Measurements from ENCODE around the gene KCNK18.

Gene KCNK18

GRCh38 chr10:117246997-117247671 is 49.8 kb downstream of the KCNK18 start:
- H3K4me3 ChIP-seq (replicated peaks; ENCODE audit: low read depth, low read length), result no peak overlapping the region
- TF ChIP-seq, protein P1, sequence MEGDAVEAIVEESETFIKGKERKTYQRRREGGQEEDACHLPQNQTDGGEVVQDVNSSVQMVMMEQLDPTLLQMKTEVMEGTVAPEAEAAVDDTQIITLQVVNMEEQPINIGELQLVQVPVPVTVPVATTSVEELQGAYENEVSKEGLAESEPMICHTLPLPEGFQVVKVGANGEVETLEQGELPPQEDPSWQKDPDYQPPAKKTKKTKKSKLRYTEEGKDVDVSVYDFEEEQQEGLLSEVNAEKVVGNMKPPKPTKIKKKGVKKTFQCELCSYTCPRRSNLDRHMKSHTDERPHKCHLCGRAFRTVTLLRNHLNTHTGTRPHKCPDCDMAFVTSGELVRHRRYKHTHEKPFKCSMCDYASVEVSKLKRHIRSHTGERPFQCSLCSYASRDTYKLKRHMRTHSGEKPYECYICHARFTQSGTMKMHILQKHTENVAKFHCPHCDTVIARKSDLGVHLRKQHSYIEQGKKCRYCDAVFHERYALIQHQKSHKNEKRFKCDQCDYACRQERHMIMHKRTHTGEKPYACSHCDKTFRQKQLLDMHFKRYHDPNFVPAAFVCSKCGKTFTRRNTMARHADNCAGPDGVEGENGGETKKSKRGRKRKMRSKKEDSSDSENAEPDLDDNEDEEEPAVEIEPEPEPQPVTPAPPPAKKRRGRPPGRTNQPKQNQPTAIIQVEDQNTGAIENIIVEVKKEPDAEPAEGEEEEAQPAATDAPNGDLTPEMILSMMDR (IDR thresholded peaks at IDR 0.05; ENCODE audit: low read length, missing control alignments), result no peak
- DNase-seq (ENCODE audit: low read depth), result no peak

DNA sequence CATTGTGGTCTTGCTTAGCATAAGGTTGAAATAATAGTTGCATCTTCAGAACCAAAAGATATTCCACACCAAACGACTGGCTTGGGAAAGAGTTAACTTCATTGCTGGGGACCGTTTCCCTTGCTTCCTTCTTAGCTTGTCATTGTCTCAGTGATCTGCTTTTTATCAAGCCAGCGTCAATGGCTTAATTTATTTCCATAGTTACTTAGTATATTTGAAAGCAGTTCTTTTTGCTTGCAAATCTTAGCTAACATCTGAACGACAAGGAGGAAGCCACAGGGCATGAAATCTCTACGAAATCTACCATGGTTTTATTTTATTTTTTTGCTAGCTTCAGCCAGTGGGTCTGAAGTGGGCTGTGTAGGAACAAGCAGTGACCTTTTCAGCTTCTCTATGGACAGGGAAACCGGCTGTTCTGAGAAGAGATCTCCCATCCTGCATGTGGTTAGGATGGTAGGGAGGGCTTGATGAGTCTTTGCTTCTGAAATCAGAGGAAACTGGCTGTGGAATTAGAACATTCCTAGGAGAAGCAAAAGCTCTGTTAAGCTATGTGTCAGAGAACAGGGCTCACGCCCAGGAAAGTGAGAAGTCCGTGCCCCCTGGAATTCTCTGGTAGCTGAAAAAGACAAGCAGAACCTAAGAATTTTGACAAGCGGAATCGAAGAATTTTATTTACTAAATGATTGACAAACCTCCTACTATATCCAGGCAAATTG is 51.6 kb downstream of the KCNK18 start:
- H3K4me3 ChIP-seq (replicated peaks; ENCODE audit: low read depth, low read length), result no peak overlapping the region
- TF ChIP-seq, protein P1 (IDR thresholded peaks at IDR 0.05; ENCODE audit: low read length, missing control alignments), result no peak
- no peak for DNase-seq (ENCODE audit: low read depth)

DNA sequence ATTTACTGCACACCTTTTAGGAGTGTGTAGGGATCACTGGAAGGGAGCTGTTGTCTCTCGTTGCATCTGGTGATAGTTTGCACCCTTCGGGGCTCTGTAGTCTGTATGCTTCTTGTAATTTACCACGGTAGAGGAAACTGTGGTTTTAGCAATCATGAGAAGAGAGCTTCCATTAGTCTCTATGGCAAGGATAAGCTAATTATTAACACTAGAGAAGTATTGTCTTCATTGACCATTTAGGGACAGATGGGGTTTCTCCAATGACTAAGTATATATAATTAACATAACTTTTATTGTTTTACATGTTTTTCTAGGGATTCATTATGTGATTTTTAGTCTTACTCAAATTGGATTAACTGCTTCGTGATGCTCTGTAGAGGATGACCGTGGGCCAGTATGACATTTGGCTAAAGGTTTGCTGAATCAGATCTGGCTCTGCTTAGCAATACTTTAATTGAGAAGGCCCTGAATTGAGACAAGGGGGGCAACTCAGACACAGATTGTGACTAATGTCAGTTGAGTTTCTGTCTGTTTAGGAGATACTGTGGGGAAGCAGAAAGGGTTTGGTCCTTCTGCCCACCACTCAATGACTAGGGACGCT is 52.3 kb downstream of the KCNK18 start:
- no peak for DNase-seq (ENCODE audit: low read depth)
- H3K4me3 ChIP-seq (replicated peaks; ENCODE audit: low read depth, low read length), result no peak overlapping the region
- TF ChIP-seq, protein P1 (IDR thresholded peaks at IDR 0.05; ENCODE audit: low read length, missing control alignments), result no peak

DNA sequence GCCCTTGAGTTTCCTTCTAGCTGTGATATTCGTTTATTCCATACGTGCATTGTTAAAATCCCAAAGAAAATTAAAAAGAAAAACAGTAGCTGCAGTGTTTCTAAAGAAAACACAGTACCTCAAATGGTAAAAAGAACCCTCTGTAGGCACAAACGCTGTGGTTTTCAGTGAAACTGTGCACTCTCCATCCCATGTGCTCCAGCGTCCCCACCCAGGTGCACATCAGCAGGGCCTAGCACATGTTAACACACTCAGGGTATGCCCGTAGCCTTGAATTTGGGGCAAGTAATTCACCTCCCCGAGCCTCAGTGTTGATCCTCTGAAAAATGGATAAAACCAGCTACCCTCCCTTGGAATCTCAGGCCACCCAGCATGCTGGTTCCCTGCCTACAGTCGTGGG is 53.1 kb downstream of the KCNK18 start:
- DNase-seq (ENCODE audit: low read depth), result no peak
- no peak overlapping the region for H3K4me3 ChIP-seq (replicated peaks; ENCODE audit: low read depth, low read length)

GRCh38 chr10:117253908-117254307 is 56.6 kb downstream of the KCNK18 start:
- TF ChIP-seq, protein P1 (IDR thresholded peaks at IDR 0.05; ENCODE audit: low read length, missing control alignments), result no peak
- H3K4me3 ChIP-seq (replicated peaks; ENCODE audit: low read depth, low read length), result no peak overlapping the region
- no peak for DNase-seq (ENCODE audit: low read depth)

More for the DNA sequence above, 53.1 kb downstream of the KCNK18 start:
- TF ChIP-seq, protein P1 (IDR thresholded peaks at IDR 0.05; ENCODE audit: low read length, missing control alignments), result no peak

GRCh38 chr10:117254338-117254737 is 57.0 kb downstream of the KCNK18 start:
- no peak for DNase-seq (ENCODE audit: low read depth)
- TF ChIP-seq, protein P1 (IDR thresholded peaks at IDR 0.05; ENCODE audit: low read length, missing control alignments), result no peak
- H3K4me3 ChIP-seq (replicated peaks; ENCODE audit: low read depth, low read length), result no peak overlapping the region

Data from fibroblast of pulmonary artery (primary cell).